ENCODE results near the gene TMA16.
"Not testable (repeated sequence)": the region's sequence is repeated elsewhere in the genome, so short reads cannot be mapped to it uniquely, and the experiment has no call there.

The TMA16 gene

GRCh38 chr4:163515198-163515597 is 20.7 kb downstream of the TMA16 start:
- no peak for DNase-seq (ENCODE audit: low read depth)

- DNase-seq (ENCODE audit: low read depth) = no peak
Observed at GRCh38 chr4:163523791-163524365, 29.4 kb downstream of the TMA16 start.

GRCh38 chr4:163525982-163526381 is 31.5 kb downstream of the TMA16 start:
- DNase-seq (ENCODE audit: low read depth) = no peak

- DNase-seq (ENCODE audit: low read depth) = no peak
Observed at GRCh38 chr4:163527172-163527571, 32.7 kb downstream of the TMA16 start.

GRCh38 chr4:163528653-163529052 is 34.2 kb downstream of the TMA16 start:
- no peak for DNase-seq (ENCODE audit: low read depth)

GRCh38 chr4:163534056-163534455 is 39.6 kb downstream of the TMA16 start:
- DNase-seq (ENCODE audit: low read depth) = no peak

- no peak for DNase-seq (ENCODE audit: low read depth)
Observed at GRCh38 chr4:163535657-163536056, 41.2 kb downstream of the TMA16 start.

- no peak for DNase-seq (ENCODE audit: low read depth)
Observed at GRCh38 chr4:163536091-163536490, 41.6 kb downstream of the TMA16 start.

- DNase-seq (ENCODE audit: low read depth) = no peak
Observed at GRCh38 chr4:163537114-163537513, 42.6 kb downstream of the TMA16 start.

GRCh38 chr4:163538820-163539219 is 44.3 kb downstream of the TMA16 start:
- DNase-seq (ENCODE audit: low read depth) = not testable (repeated sequence)

GRCh38 chr4:163540448-163540847 is 46.0 kb downstream of the TMA16 start:
- no peak for DNase-seq (ENCODE audit: low read depth)

GRCh38 chr4:163540977-163541376 is 46.5 kb downstream of the TMA16 start:
- DNase-seq (ENCODE audit: low read depth) = no peak

GRCh38 chr4:163542275-163542674 is 47.8 kb downstream of the TMA16 start:
- DNase-seq (ENCODE audit: low read depth) = no peak

GRCh38 chr4:163544407-163545038 is 50.0 kb downstream of the TMA16 start:
- DNase-seq (ENCODE audit: low read depth) = peak; percentile 33

GRCh38 chr4:163548481-163549243 is 54.2 kb downstream of the TMA16 start:
- no peak for DNase-seq (ENCODE audit: low read depth)

GRCh38 chr4:163550869-163551267 is 56.4 kb downstream of the TMA16 start:
- no peak for DNase-seq (ENCODE audit: low read depth)

GRCh38 chr4:163553146-163553545 is 58.7 kb downstream of the TMA16 start:
- DNase-seq (ENCODE audit: low read depth) = no peak

GRCh38 chr4:163554870-163555465 is 60.5 kb downstream of the TMA16 start:
- DNase-seq (ENCODE audit: low read depth) = no peak

- DNase-seq (ENCODE audit: low read depth) = no peak
Observed at GRCh38 chr4:163556177-163556576, 61.7 kb downstream of the TMA16 start.

- DNase-seq (ENCODE audit: low read depth) = no peak
Observed at GRCh38 chr4:163556650-163557391, 62.3 kb downstream of the TMA16 start.

GRCh38 chr4:163558539-163559044 is 64.1 kb downstream of the TMA16 start:
- DNase-seq (ENCODE audit: low read depth) = no peak

- no peak for DNase-seq (ENCODE audit: low read depth)
Observed at GRCh38 chr4:163562496-163562895, 68.0 kb downstream of the TMA16 start.
